Left ventricle myocardium superior (tissue), 1 donor: Measurements from ENCODE around the gene SWT1. TPM values are rescaled to one million over a fixed set of nuclear protein-coding genes. Genes with fewer than 3 reads are reported as not detected.
A peak's percentile ranks its signal among the peaks of the same experiment; 100 is the strongest.

ENCODE experiments used
- ATAC-seq: fragments of 200-7000 bp; cut with Tn5 transposase; one replicate; pipeline ENCODE4 v1.9.1; 2020; ENCODE audit warnings: mild to moderate bottlenecking, moderate library complexity
- DNase-seq: peaks from one replicate; pipeline ENCODE4 v3.0.0-alpha.2; 2020
- intact Hi-C: fragments of 100-400 bp; cut with micrococcal nuclease; formaldehyde crosslinking; loops from one replicate; pipeline ENCODE4 v1.11.0; 2022
- total RNA-seq: library from RNA; stranded (reverse); fragmentation: NEBNext Ultra II Directional; extraction: Animal tissue kit (Norgen Biotek cat#: 25700); gene quantifications from one replicate; pipeline ENCODE4 v1.2.1, GENCODE V29; 2021
- donor health status: DM: no; HTN: yes; CAD: no; lungs with severe emphysema.

Gene SWT1
- total RNA-seq, 1 donor from 2014 or later, result 6.8 TPM

DNA sequence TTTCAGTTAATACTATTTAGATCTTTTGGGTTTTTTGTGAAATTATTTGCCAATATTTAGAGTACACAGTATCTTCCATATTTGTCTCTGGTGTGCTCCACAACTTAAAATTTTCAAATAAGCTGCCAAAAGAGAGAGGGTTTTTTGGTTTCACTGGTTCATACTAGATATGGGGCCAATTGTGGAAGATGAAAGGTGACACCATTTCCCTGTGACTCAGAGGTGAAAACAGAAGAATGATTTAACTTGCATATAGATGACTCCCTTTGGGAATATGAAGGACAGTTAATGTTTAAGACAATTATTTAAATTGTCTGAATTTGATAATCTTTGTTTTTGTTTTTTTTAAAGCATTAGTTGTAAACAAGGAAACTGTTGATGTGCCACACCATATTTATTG, 122.6 kb downstream of the SWT1 start:
- intact Hi-C loops, result no loop called here
- ATAC-seq, result no peak
- no peak for DNase-seq

DNA sequence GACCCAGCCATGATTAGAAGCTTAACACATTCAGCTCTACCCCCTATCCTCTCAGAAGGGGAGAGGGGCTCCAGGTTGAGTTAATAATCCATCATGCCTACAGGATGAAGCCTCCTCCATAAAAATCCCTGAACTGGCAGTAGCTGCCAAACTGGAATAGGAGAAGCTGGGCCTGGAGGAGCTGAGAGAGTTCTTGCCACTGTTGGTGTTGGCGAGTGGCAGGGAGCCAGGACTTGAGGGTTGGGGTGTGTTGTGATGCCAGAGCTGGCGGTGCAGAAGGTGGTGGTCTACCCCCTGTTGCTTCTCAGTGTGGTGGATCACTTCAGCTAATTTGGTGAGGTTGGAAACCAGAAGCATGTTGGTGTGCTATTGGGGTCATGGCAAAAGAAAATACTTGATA, 123.6 kb downstream of the SWT1 start:
- intact Hi-C loops, result no loop called here
- ATAC-seq (no peak), DNase-seq (no peak)

DNA sequence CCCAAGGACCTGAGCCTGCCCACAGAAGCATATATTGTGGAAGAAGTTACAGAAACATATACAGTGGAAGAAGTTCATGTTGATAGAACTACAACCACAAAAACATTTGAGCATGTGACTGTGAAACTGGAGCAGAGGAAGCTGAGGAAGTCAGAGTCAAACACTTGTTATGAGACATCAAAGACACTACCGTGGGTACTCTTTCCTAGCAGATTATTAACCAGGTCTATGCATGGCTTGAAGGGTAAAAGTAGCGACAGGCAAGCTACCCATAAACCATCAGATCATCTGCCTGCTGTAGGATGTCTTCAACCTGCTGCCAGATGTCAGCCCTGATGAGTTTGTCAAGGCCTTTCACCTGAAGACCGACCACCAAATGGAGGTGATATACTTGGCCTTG, 124.3 kb downstream of the SWT1 start:
- DNase-seq, result no peak
- ATAC-seq, result no peak
- intact Hi-C loops, result no loop called here

DNA sequence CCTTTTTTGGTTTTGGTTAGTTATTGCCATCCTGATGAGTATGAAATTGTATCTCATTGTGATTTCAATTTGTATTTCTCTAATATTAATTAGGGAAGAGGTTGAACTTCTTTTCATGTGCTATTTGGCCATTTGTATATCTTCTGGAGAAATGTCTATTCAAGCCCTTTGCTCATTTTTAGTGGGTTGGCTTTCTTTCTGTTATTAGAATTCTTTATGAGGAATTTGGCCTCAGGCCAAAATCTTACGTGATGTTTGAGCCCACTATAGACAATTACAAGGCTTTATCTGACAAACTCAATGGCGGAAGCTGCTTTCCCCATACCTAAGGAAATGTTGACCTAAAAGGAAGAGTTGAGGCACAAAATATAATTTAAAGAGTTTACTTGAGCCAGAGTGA, 127.1 kb downstream of the SWT1 start:
- ATAC-seq (no peak), DNase-seq (no peak)
- intact Hi-C loops, result no loop called here

DNA sequence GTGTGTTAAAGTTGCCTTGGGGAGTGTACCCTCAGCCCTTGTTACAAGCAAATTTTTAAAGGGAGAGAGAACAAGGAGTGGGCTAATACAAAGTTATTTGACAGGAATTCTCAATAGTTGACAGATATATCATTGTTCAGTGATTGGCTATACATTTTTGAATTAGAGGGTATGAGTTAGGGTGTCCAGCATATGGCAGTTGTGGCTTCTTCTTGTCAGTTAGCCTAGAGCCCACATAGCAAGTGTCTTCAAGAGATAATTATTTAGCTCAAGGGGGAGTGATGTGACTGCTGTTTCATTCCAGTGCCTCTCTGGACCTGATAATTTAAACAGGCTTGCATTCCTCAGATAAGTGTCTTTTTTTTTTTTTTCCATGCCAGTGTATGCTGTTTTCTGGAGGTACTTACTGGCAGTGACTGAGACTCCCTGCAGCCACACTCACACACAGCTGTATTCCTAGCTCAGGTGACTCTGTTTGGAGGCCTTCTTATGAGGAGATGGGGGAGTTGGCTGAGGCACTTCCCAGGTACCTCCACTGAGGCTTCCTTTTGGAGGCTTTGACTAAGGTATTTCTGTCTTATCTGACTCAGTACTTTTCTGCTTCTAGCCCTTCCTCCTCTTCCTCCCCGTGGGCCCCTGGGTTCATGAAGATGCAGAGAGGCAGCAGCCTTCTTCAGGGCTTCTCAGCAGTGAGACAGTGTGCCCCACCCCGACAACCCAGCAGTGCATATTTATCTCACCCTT, 127.7 kb downstream of the SWT1 start:
- intact Hi-C loops, result no loop called here

DNA sequence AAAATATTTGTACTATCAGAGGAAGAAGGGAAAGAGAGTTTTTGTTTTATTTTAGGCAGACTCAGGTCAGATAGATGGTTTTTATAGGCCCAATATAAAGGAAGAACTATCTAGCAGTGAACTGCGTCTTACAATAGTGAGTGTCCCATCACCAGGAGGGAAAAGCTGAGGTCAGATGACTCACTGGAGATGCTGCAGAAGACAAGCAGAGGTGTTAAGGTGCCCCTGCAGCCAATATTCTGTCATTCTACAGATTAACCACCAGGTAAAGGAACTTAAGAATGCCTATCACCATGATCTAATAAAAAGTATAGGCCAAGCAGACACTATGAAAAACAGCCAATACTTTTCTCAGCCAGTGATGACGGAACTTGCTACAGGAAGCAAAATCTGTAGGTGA, 130.5 kb downstream of the SWT1 start:
- ATAC-seq (no peak), DNase-seq (no peak)
- intact Hi-C loops, result no loop called here

More for the DNA sequence above, 127.7 kb downstream of the SWT1 start:
- ATAC-seq (peak; percentile 69), DNase-seq (peak; percentile 24)

DNA sequence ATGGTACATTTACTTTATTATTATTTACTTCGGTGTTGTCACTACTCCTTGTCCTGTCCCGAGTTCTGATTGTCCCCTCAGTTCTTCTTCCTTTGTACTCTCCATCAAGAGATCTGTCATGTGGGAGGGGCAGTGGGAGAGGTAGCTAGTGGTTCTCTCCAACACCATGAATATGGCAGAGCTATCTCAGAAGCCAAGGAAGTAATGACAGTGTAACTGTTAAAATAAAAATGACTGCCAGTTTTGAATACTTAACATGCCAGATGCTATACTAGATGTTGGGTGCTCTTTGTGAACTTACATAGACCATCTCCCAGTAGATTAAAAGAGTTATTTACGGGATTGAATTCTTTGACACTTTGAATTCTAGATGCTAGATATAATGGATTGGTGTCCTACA, 131.5 kb downstream of the SWT1 start:
- intact Hi-C loops, result no loop called here
- DNase-seq (no peak), ATAC-seq (no peak)

DNA sequence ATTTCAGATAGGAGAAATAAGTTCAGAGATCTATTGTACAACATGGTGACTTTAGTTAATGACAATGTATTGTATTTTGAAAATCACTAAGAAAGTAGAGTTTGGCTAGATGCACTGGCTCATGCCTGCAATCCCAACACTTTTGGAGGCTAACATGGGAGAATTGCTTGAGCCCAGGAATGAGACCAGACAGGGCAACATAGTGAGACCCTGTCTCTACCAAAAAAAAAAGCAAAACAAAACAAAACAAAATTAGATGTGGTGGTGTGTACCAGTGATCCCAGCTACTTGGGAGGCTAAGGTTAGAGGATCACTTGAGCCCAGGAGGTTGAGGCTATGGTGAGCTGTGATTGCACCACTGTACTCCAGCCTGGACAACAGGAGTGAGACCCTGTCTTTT, 132.9 kb downstream of the SWT1 start:
- DNase-seq (no peak), ATAC-seq (no peak)
- intact Hi-C loops, result no loop called here

DNA sequence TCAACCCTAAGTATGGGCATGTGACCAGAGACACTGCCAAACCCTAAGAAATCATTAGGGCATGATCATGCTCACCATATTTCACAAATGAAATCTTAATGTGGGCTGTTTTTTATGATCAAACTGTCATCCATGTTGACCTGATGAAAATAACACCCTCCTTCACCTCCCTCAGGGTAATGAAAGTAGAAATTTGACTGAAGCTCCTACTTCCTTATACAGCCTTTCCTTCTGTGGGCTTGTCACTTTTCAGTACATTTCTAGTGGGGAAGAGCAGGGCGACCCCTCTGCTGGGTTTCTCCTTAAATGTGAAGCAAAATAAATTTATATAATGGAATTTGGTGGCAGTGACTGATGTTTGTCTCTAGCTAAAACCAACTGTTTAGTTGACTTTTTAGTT, 134.2 kb downstream of the SWT1 start:
- ATAC-seq (no peak), DNase-seq (no peak)
- intact Hi-C loops, result no loop called here

DNA sequence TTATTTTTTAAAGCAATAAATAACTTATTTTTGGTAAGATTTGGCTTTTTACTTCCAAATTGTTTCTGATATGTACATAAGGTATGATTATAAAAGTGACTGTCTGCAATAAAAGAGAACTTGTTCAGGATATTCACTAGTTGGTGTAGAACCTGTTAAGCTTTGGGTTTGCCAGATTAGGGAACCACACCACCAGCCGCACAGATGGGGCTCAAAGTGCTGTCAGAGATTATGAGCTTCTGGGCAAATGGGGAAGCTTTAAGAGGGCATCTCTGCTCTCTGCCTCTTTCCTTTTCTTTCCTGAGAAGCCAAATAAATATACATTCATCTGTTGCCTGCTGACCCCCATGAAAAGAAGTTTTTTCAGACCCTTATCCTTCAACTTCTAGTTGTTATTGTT, 134.7 kb downstream of the SWT1 start:
- ATAC-seq (peak; percentile 25), DNase-seq (no peak)
- intact Hi-C loops, result no loop called here

DNA sequence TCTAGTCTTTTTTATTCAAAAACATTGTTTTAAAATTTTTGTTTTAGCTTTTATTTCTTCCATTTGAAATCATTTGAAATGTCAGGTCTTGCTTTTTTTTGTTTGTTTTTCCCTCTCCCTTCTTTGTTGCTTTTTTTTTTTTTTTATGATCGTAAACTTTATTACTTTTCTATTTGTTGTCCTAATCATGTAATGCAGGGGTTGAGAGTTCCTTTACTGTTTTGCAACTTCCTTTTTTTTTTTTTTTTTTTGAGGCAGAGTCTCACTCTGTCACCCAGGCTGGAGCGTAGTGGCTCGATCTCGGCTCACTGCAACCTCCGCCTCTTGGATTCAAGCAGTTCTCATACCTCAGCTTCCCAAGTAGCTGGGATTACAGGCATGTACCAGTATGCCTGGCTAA, 135.3 kb downstream of the SWT1 start:
- DNase-seq (no peak), ATAC-seq (peak; percentile 59)
- intact Hi-C loops, result no loop called here

DNA sequence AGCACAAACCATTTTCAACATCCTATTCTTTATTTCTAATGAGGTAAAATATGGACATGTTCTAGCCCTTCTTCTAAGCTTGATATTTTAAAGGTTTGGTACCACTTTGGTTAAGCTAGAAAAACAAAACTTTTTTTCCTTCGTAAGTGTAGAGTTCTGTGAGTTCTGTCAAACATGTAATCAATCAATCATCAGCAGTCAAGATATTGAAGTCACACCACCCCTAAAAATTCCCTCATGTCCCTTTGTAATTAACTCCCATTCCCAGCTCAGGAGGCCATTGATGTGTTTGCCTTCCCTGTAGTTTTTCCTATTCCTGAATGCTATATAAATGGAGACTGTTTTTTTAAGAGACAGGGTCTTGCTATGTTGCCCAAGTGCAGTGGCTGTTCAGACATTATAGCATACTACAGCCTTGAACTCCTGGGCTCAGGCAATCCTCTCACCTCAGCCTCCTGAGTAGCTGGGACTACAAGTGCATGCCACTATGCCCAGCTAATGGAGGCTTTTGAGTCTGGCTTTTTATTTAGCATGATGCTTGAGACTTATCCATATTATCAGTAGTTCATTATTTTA, 137.1 kb downstream of the SWT1 start:
- DNase-seq, result no peak
- no peak for ATAC-seq
- intact Hi-C loops, result no loop called here

DNA sequence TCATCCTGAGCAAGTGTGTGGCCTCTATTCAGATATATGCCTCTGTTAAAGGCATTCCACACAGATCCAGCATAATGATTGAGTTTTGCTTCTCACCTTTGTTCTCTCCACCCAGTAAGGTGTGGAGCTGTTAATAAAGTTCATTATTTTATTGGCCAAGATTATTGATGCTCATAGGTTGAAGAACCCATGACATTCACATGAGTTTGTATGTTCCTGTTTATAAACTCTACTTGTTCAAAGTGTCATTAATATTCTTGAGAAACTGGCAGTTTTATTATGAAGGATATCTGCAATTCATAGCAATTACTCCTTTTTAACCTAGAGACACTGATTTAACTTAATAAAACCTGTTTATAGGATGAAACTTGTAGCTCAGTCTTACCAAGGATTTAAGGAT, 138.1 kb downstream of the SWT1 start:
- ATAC-seq (no peak), DNase-seq (no peak)
- intact Hi-C loops, result no loop called here

DNA sequence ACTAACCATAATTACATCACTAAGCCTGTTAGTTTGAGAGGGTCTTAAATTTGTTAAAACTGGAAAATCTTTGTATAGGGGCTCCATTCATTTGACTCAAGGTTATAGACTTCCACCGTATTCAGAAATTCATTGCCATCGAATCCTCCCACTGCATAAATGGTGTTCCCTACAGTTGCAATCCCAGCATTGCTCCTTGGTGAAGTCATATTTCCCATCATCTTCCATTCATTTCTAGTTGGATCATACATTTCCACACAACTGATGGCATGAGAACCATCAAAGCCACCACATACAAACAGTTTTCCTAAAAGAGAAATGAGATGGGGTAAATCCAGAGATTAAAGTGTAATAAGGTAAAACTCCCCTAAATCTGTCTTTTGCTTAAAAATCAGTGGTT, 141.0 kb downstream of the SWT1 start:
- no peak for DNase-seq
- no peak for ATAC-seq
- intact Hi-C loops, result no loop called here

DNA sequence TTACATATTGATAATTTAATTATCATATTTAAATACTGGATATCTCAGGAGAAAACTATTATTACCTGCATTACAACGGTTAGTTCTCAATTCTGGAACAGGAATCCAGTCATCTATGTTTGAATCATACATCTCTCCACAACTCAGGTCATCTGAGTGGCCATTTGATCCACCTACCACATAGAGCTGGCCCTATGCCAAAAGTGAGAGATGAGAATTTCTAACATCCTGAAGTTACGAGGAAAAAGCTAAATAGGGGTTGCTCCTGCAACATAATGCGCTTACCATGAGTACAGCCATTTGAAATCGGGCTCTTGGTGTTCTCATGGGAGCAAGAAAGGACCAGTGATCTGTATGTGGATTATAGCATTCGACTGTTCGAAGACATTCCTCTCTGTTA, 143.2 kb downstream of the SWT1 start:
- intact Hi-C loops, result no loop called here
- no peak for DNase-seq
- no peak for ATAC-seq

DNA sequence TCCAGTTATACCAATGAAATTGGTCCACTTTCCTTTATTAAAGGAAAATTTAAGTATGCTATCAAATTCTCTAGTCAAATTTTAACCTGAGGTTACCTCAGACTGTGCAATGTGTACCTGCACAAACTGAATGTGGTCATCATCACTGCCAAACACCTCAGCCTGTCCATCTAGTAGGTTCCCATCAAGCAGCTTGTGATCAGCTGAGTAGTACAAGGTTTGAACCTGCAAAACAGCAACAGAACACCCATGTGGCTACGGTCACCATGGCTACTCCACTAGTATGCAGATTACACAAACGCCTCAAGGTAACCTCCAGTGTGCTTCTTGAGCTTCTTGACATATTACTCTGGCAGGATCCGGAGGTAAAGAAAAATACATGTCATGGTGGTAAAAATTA, 148.5 kb downstream of the SWT1 start:
- no peak for ATAC-seq
- intact Hi-C loops, result no loop called here
- DNase-seq, result no peak

DNA sequence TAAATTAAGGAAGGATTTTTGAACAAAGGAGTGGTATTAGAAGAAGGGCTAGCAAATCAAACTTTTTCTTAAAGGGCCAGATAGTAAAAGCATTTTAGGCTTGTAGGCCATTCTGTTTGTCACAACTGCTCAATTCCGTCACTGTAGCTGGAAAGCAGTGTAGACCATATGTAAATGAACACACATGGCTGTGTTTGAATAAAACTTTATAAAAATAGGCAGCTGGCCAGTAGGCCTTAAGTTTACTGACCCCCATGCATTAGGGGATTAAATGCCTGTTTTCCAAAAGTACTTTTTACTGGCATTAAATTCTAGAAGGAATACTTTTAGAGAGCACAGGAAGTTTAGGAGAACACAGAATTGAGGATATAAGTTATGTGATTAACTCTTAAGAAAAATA, 151.2 kb downstream of the SWT1 start:
- intact Hi-C loops, result no loop called here
- DNase-seq (no peak), ATAC-seq (no peak)

DNA sequence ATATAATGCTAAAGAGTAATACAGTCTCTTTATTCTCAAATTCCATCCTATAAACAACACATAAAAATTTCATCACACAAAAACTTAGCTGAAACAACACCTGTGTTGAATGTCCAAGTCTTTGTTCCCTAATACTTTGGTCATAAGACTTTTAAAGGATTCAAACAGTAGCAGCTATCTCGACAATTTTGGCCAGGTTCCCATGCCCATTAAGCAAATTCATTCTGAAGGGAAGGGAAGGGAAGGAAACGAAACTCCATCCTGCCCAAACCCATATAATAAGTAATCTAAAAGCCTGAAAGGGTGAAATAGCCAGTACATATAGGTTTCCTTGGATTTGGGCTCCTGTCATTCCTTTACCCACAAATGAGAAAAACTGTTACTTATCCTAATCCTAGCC, 152.6 kb downstream of the SWT1 start:
- ATAC-seq, result peak; percentile 46
- no peak for DNase-seq
- intact Hi-C loops, result no loop called here

DNA sequence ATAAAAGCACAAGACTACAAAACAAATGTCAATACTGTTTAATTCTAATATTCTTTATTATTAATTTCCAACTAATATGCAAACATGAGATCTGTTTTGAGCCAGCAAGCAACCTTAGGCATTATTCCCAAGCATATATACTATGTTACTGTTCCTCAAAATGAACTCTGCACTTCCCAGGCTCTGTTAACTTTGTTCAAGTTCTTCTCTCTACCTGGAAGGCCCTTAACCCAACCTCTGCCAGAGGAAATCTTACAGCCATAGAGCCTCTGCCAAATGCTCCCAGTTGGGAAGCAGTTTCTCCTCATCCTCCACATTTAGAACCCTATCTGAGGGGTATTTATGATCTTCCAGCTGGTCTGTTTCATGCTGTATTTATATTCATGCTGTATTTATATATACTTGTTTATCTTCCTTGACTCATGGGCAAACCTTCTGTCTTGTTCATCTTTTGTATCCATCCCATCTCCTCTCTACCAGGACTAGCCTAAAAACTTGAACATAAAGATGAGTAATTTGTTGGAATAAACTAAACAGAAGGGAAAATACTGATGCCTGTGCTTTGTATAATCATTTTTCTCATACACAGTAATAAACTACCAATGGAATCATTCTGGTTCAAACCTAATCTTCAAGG, 154.7 kb downstream of the SWT1 start:
- no peak for ATAC-seq

DNA sequence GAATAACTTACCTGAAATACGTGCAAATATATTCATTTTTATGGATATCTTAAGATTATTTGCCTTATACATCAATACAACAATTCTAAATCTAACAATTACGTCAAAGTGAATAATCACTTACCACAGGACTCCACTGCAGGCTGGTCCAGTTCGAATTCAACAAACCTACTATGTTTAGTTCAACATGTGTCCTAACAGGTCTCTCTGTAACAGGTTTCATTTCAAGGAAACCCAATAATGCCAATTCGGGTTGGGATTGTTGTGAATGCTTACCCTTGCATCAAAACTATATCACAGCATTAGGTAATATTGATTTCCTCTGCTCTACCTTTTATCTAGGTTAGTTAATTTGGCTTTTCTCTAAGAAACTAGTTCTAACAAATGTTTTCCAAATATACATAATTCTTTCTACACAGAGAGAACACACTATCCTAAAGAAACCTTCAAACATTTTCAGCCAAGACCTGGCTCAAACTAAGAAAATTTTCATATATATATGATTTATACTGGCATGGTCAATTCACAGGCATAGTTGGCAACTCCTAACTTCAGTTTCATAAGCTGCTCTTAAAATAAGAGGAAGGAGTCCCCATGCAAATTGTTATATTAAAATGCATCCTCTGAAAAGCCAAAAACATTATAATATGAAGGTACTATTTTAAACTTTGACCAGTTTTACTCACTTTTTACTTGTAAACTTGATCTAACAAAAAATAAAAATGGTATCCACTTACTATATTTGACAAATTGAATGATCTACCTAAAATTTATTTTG, 155.6 kb downstream of the SWT1 start:
- DNase-seq, result no peak
- intact Hi-C loops, result no loop called here
- no peak for ATAC-seq

More for the DNA sequence above, 154.7 kb downstream of the SWT1 start:
- DNase-seq, result no peak
- intact Hi-C loops, result no loop called here
